SHP77 treated with DMSO at 0.1 percent for 48 hours (cell line): ENCODE data around the gene NRF1.
"Not testable (repeated sequence)": the region's sequence is repeated elsewhere in the genome, so short reads cannot be mapped to it uniquely, and the experiment has no call there.

ENCODE experiments used
- DNase-seq: peaks from one replicate; lab custom pipeline; 2025; lab: John Stamatoyannopoulos, UW

The NRF1 gene

GRCh38 chr7:129649128-129649690, 37.7 kb downstream of the NRF1 start:
- DNase-seq: no peak

- DNase-seq: no peak
Measured at GRCh38 chr7:129650056-129650758, 38.7 kb downstream of the NRF1 start.

- DNase-seq: no peak
Measured at GRCh38 chr7:129652914-129653313, 41.4 kb downstream of the NRF1 start.

- no peak for DNase-seq
Measured at GRCh38 chr7:129655811-129656210, 44.3 kb downstream of the NRF1 start.

GRCh38 chr7:129657363-129657762, 45.8 kb downstream of the NRF1 start:
- DNase-seq: no peak

- not testable (repeated sequence) for DNase-seq
Measured at GRCh38 chr7:129659907-129660306, 48.4 kb downstream of the NRF1 start.

GRCh38 chr7:129661645-129662182, 50.2 kb downstream of the NRF1 start:
- no peak for DNase-seq

- DNase-seq: not testable (repeated sequence)
Measured at GRCh38 chr7:129663240-129663639, 51.7 kb downstream of the NRF1 start.

GRCh38 chr7:129664029-129665012, 52.8 kb downstream of the NRF1 start:
- DNase-seq: peak; percentile 13

- no peak for DNase-seq
Measured at GRCh38 chr7:129665013-129665401, 53.5 kb downstream of the NRF1 start.

- DNase-seq: no peak
Measured at GRCh38 chr7:129667116-129667515, 55.6 kb downstream of the NRF1 start.

- DNase-seq: no peak
Measured at GRCh38 chr7:129667551-129667950, 56.0 kb downstream of the NRF1 start.

- DNase-seq: no peak
Measured at GRCh38 chr7:129669901-129670300, 58.4 kb downstream of the NRF1 start.

- no peak for DNase-seq
Measured at GRCh38 chr7:129670656-129671055, 59.1 kb downstream of the NRF1 start.

GRCh38 chr7:129671266-129671665, 59.7 kb downstream of the NRF1 start:
- no peak for DNase-seq

- not testable (repeated sequence) for DNase-seq
Measured at GRCh38 chr7:129674475-129674874, 63.0 kb downstream of the NRF1 start.

- DNase-seq: no peak
Measured at GRCh38 chr7:129675521-129675920, 64.0 kb downstream of the NRF1 start.

GRCh38 chr7:129676017-129676897, 64.7 kb downstream of the NRF1 start:
- no peak for DNase-seq

GRCh38 chr7:129677796-129678195, 66.3 kb downstream of the NRF1 start:
- DNase-seq: no peak

GRCh38 chr7:129678606-129679005, 67.1 kb downstream of the NRF1 start:
- DNase-seq: no peak

- DNase-seq: no peak
Measured at GRCh38 chr7:129680400-129680799, 68.9 kb downstream of the NRF1 start.
